Endothelial cell of hepatic sinusoid (primary cell): ENCODE data around the gene KIF1A.

Source experiments
- in situ Hi-C: cut with HindIII; loops from 2 replicates; pipeline ENCODE4 v1.10.0; 2017; ENCODE audit warnings: low sequenced_read_pairs

Gene KIF1A

DNA sequence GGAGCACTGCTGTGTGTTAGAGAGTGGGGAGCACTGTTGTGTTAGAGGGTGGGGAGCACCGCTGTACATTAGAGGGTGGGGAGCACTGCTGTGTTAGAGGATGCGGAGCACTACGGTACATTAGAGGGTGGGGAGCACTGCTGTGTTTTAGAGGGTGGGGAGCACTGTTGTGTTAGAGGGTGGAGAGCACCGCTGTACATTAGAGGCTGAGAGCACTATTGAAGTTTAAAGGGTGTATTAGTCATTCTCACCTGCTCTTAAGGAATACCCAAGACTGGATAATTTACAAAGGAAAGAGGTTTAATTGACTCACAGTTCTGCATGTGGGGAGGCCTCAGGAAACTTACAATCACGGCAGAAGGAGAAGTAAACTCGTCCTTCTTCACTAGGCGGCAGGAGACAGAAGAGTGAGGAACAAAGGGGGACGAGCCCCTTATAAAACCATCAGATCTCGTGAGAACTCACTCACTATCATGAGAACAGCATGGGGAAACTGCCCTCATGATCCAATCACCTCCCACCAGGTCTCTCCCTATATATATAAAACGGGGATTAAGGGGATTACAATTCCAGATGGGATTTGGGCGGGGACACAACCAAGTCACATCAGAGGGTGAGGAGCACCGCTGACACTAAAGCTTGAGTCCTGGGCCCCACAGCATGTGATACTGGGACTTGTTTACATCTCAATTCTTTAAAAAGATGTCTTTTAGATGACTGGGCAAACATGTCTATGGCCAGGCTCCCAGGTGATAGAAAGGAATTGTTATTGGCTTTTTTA is 29.1 kb upstream of the KIF1A start:
- in situ Hi-C loops: loop anchor here (5.0 to 25.0 kb wide), 7 partner anchors 43 to 638 kb away; no protein-coding TSS in a partner anchor

- in situ Hi-C loops: loop anchor here (5.0 to 25.0 kb wide), 7 partner anchors 44 to 639 kb away; no protein-coding TSS in a partner anchor
Measured at GRCh38 chr2:240847817-240848216, 27.8 kb upstream of the KIF1A start.

GRCh38 chr2:240846873-240847595 is 27.0 kb upstream of the KIF1A start:
- in situ Hi-C loops: loop anchor here (5.0 to 25.0 kb wide), 7 partner anchors 45 to 640 kb away; no protein-coding TSS in a partner anchor

DNA sequence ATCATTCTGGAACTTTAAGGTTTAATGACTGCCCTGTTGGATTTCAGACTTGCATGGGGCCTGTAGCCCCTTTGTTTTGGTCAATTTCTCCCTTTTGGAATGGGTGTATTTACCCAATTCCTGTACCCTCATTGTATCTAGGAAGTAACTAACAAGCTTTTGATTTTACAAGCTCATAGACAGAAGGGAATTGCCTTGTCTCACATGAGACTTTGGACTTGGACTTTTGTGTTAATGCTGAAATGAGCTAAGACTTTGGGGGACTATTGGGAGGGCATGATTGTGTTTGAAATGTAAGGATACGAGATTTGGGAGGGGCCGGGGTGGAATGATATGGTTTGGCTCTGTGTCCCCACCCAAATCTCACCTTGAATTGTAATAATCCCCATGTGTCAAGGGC is 26.3 kb upstream of the KIF1A start:
- in situ Hi-C loops: loop anchor here (5.0 to 25.0 kb wide), 7 partner anchors 46 to 641 kb away; no protein-coding TSS in a partner anchor

DNA sequence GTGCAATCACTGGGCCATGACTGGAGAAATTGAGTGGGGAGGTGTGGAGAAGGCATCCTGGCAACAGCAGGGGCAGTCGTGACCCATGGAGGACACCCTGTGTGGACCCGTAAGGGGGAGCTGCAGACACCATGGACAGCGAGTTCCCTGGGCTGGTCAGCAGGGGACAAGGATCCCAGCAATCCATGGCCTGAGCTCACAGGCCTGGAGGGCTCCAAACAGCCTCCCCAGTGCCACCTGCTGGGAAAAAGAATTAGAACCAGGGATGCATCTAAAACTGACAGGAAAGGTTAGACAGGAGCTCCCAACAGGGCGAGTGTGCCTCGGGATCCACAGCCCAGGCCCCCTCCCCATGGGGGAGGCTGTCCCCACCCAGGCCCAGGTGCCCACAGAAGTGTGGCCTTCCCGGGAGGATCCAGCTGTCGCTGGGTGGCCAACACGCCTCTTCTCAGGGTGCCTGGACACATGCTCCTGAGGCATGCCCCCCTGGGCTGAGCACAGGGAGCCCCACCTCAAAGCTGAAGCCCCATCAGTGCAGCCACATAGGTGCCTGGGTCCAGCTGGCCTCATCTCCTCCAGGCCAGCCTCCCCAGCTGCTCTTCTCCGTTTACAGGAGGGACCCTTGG is 20.5 kb upstream of the KIF1A start:
- in situ Hi-C loops: loop anchor here (10.0 to 25.0 kb wide), 3 partner anchors 46 to 647 kb away; no protein-coding TSS in a partner anchor

- in situ Hi-C loops: loop anchor here (10.0 to 25.0 kb wide), 3 partner anchors 45 to 648 kb away; no protein-coding TSS in a partner anchor
Measured at GRCh38 chr2:240839152-240840143, 19.4 kb upstream of the KIF1A start.

GRCh38 chr2:240837621-240838020 is 17.6 kb upstream of the KIF1A start:
- in situ Hi-C loops: loop anchor here (25.0 kb wide), 1 partner anchor 650 kb away; no protein-coding TSS in a partner anchor

- in situ Hi-C loops: loop anchor here (25.0 kb wide), 1 partner anchor 650 kb away; no protein-coding TSS in a partner anchor
Measured at GRCh38 chr2:240836781-240837467, 16.9 kb upstream of the KIF1A start.

DNA sequence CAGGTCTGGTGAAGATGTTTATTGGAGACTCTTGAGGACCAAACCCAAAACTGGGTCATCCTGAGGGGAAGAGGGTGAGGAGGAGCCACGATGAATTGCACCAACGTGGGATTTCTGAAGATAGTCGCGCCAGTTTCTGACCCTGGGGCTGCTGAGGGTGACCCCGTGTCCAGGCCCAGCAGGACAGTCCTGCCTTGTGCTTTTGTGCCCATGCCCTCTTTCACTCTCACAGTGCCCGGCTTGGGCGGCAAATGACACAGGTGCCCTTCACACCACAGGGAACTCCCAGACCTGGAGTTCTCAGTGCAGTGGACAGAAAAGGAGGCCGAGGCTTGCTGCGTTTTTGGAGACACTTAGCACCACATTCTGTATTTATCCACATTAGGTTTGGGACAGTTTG is 15.5 kb upstream of the KIF1A start:
- in situ Hi-C loops: loop anchor here (25.0 kb wide), 1 partner anchor 652 kb away; no protein-coding TSS in a partner anchor

DNA sequence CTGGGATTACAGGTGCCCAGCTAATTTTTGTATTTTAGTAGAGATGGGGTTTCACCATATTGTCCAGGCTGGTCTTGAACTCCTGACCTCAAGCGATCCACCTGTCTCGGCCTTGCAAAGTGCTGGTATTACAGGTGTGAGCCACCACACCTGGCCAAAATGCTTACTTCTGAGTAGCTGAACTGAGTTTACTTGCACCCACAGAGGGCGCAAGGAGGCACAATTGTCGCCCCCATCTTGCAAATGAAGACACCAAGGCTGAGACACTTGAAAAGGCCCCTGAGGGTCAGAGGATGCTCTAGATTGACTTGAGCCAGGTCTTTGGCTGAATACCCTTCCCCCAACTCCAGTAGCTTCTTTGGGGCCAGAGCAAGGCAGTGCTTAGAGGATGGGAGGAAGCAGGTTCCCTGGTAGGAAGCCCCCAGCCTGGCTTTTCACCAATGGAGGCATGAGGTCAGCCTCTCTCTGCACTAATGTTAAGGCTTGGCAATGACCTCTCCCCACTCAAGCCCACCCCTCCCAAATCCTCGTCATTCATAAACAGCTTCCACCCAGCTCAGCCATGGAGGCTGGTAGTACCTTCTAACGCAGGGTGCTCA is 14.5 kb upstream of the KIF1A start:
- in situ Hi-C loops: loop anchor here (25.0 kb wide), 1 partner anchor 653 kb away; no protein-coding TSS in a partner anchor

DNA sequence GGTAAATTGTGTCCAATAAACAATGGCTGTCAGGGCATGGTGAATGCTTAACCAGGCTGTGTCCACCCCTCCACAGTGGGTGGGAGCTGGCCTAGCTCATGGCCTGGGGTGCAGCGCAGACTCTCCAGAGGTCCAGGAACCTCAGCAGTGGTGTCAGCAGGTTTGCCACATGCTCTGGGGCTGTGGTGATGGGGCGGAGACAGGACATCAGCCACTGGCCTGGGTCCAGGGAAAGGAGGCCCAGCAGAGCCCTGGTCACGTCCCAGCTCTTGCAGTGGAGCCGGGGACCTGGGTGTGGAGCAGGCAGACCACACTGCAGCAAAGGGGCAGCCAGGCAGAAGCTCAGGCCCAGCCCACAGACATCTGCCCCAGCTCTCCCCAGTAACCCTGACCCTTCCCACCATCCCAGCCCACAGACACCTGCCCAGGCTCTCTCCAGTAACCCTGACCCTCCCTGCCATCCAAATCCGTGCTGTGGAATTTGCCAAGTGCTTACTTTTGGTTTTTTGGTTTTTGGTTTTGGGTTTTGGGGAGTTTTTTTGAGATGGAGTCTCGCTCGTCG is 13.8 kb upstream of the KIF1A start:
- in situ Hi-C loops: loop anchor here (25.0 kb wide), 1 partner anchor 653 kb away; no protein-coding TSS in a partner anchor

GRCh38 chr2:240832921-240833494 is 13.0 kb upstream of the KIF1A start:
- in situ Hi-C loops: loop anchor here (25.0 kb wide), 1 partner anchor 654 kb away; no protein-coding TSS in a partner anchor

DNA sequence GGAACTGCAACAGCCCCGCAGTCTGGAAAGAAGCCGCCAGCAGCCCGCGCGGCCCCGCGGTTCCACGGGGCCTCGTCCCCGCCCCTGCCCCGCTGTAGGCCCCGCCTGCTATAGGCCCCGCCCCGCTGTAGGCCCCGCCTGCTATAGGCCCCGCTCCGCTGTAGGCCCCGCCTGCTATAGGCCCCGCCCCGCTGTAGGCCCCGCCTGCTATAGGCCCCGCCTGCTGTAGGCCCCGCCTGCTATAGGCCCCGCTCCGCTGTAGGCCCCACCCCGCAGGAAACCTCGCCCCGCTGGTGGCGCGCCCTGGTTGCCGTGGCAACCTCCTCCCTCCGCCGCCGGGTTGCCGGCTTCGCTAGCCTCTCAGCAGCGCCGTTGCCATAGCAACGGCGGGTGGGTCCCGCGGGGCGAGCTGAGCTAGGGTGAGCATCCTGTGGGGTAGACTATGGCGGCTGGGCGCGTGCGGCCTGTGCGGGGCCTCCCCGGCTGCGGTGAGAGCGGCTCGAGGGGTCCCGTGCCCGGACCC is 12.2 kb upstream of the KIF1A start:
- in situ Hi-C loops: loop anchor here (25.0 kb wide), 1 partner anchor 655 kb away; no protein-coding TSS in a partner anchor

DNA sequence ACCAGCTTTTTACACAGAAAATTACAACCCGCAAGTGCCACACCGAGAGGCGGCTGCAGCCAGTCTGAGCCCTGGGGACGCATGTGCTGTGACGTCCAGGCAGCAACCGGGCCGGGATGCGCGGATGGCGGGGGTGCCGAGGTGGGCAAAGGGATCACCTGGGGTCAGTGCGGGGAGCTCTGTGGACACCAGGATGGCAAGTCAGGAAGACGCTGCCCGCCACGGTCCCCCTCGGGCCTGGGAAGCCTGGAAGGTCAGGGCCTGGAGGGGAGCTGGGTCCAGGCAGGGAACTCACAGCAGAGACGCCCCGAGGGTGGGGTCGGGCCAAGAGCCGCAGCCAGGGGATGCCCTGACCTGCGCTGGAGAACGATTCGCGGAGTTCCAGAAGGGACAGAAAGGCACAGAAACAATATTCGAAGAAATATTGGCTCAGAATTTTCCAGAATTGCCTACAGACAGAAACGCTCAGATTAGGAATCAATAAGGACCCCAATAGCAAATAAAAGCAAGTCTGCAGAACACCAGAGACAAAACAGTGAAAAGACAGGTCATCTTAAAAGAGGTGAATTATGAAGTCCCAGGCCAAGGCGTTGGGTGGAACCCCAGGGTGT is 11.7 kb upstream of the KIF1A start:
- in situ Hi-C loops: loop anchor here (25.0 kb wide), 1 partner anchor 656 kb away; no protein-coding TSS in a partner anchor

DNA sequence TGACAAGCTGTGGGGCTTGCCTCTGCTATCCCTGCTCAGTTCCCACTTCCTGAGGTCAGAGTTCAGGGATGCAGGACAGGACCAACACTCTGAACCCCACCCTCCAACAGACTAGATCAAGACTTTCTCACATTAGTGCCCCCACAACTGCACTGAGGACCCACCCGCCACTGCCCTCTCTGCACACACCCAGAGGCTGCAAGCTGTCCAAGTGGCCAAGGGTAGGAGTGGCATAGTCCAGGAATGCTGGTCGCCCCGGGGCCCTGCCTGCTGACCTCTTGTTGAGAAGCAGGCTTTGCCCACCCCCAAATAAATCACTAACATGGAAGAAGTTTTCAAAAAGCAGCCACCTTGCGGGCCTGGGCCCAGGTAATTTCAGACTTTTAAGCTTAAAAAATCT is 5.5 kb upstream of the KIF1A start:
- in situ Hi-C loops: loop anchor here (5.0 to 25.0 kb wide), 3 partner anchors 59 to 662 kb away; no protein-coding TSS in a partner anchor

- in situ Hi-C loops: loop anchor here (10.0 kb wide), 1 partner anchor 61 kb away; no protein-coding TSS in a partner anchor
Measured at GRCh38 chr2:240823449-240824336, 3.7 kb upstream of the KIF1A start.
